HG03354 (cell line): Measurements from ENCODE around the gene LRRC42.
"Not testable (repeated sequence)": the region's sequence is repeated elsewhere in the genome, so short reads cannot be mapped to it uniquely, and the experiment has no call there.

ENCODE experiments used
- ATAC-seq: cut with Tn5 transposase; IDR thresholded peaks from one replicate; pipeline ENCODE4 v1.9.1; 2021; ENCODE audit warnings: mild to moderate bottlenecking; ENCODE audit not compliant: unreplicated experiment, poor library complexity, severe bottlenecking

LRRC42 gene

GRCh38 chr1:54001591-54001990, 55.4 kb downstream of the LRRC42 start:
- no peak for ATAC-seq

- no peak for ATAC-seq
Observed at GRCh38 chr1:54002544-54003248, 56.5 kb downstream of the LRRC42 start.

GRCh38 chr1:54003249-54003646, 57.1 kb downstream of the LRRC42 start:
- no peak for ATAC-seq

GRCh38 chr1:54003750-54004480, 57.8 kb downstream of the LRRC42 start:
- ATAC-seq, result not testable (repeated sequence)

- ATAC-seq, result no peak
Observed at GRCh38 chr1:54004481-54005049, 58.4 kb downstream of the LRRC42 start.

GRCh38 chr1:54006508-54006907, 60.4 kb downstream of the LRRC42 start:
- ATAC-seq, result no peak

- ATAC-seq, result no peak
Observed at GRCh38 chr1:54007613-54008012, 61.5 kb downstream of the LRRC42 start.

GRCh38 chr1:54008876-54009275, 62.7 kb downstream of the LRRC42 start:
- ATAC-seq, result no peak

- ATAC-seq, result no peak
Observed at GRCh38 chr1:54009406-54009805, 63.3 kb downstream of the LRRC42 start.

- ATAC-seq, result no peak
Observed at GRCh38 chr1:54010415-54011117, 64.4 kb downstream of the LRRC42 start.

- ATAC-seq, result no peak
Observed at GRCh38 chr1:54011316-54012007, 65.3 kb downstream of the LRRC42 start.

GRCh38 chr1:54012008-54012325, 65.8 kb downstream of the LRRC42 start:
- no peak for ATAC-seq

GRCh38 chr1:54012863-54013262, 66.7 kb downstream of the LRRC42 start:
- no peak for ATAC-seq

- no peak for ATAC-seq
Observed at GRCh38 chr1:54013393-54014008, 67.4 kb downstream of the LRRC42 start.

- ATAC-seq, result no peak
Observed at GRCh38 chr1:54014009-54014629, 68.0 kb downstream of the LRRC42 start.

- ATAC-seq, result no peak
Observed at GRCh38 chr1:54016343-54017282, 70.5 kb downstream of the LRRC42 start.
